Stimulated activated CD4-positive, alpha-beta T cell treated with anti-CD3 and anti-CD28 coated beads, Interleukin-2, amount 100 ng/mL, for 24 hours (primary cell): ENCODE data around the gene HNRNPK.
"Not testable (repeated sequence)": the region's sequence is repeated elsewhere in the genome, so short reads cannot be mapped to it uniquely, and the experiment has no call there.

Source experiments
- DNase-seq, 2 donors: peaks; one replicate each; pipeline ENCODE4 v3.0.0-alpha.2; 2020

Gene HNRNPK

GRCh38 chr9:83975300-83975699 lies 4.7 kb downstream of the HNRNPK start:
- no peak for DNase-seq

GRCh38 chr9:83972286-83972685 lies 7.7 kb downstream of the HNRNPK start:
- DNase-seq = no peak

GRCh38 chr9:83971485-83971884 lies 8.5 kb downstream of the HNRNPK start:
- no peak for DNase-seq

- no peak for DNase-seq
These were observed 10.4 kb downstream of the HNRNPK start for GRCh38 chr9:83969602-83970001.

- DNase-seq = no peak
These were observed 12.9 kb downstream of the HNRNPK start for GRCh38 chr9:83967073-83967472.

- no peak for DNase-seq
These were observed 13.8 kb downstream of the HNRNPK start for GRCh38 chr9:83966209-83966582.

- no peak for DNase-seq
These were observed 14.4 kb downstream of the HNRNPK start for GRCh38 chr9:83965350-83966208.

- no peak for DNase-seq
These were observed 15.1 kb downstream of the HNRNPK start for GRCh38 chr9:83964973-83965349.

GRCh38 chr9:83962165-83962564 lies 17.9 kb downstream of the HNRNPK start:
- no peak for DNase-seq

- DNase-seq = no peak
These were observed 19.0 kb downstream of the HNRNPK start for GRCh38 chr9:83960991-83961390.

GRCh38 chr9:83959061-83959460 lies 21.0 kb downstream of the HNRNPK start:
- no peak for DNase-seq

GRCh38 chr9:83957248-83957513 lies 22.8 kb downstream of the HNRNPK start:
- no peak for DNase-seq

- peak; percentile 66 to 75 for DNase-seq
These were observed 23.4 kb downstream of the HNRNPK start for GRCh38 chr9:83956436-83957247.

GRCh38 chr9:83956086-83956435 lies 24.0 kb downstream of the HNRNPK start:
- peak; percentile 38 to 43 for DNase-seq

GRCh38 chr9:83948096-83948495 lies 31.9 kb downstream of the HNRNPK start:
- DNase-seq = not testable (repeated sequence)

- no peak for DNase-seq
These were observed 39.3 kb downstream of the HNRNPK start for GRCh38 chr9:83940590-83941303.

GRCh38 chr9:83937861-83938455 lies 42.1 kb downstream of the HNRNPK start:
- no peak for DNase-seq

GRCh38 chr9:83936523-83936922 lies 43.5 kb downstream of the HNRNPK start:
- DNase-seq = no peak

GRCh38 chr9:83935276-83935935 lies 44.6 kb downstream of the HNRNPK start:
- no peak for DNase-seq

- no peak for DNase-seq
These were observed 45.3 kb downstream of the HNRNPK start for GRCh38 chr9:83934569-83935275.

GRCh38 chr9:83933790-83934189 lies 46.2 kb downstream of the HNRNPK start:
- no peak for DNase-seq

GRCh38 chr9:83932851-83933250 lies 47.2 kb downstream of the HNRNPK start:
- no peak for DNase-seq
